HG03060 (cell line): ENCODE measurements around the gene KLK15.
"Not testable (repeated sequence)": the region's sequence is repeated elsewhere in the genome, so short reads cannot be mapped to it uniquely, and the experiment has no call there.

ENCODE experiments used
- ATAC-seq: cut with Tn5 transposase; IDR thresholded peaks from one replicate; pipeline ENCODE4 v1.9.1; 2021; ENCODE audit warnings: low read depth, moderate number of reproducible peaks; ENCODE audit not compliant: unreplicated experiment

KLK15 gene

DNA sequence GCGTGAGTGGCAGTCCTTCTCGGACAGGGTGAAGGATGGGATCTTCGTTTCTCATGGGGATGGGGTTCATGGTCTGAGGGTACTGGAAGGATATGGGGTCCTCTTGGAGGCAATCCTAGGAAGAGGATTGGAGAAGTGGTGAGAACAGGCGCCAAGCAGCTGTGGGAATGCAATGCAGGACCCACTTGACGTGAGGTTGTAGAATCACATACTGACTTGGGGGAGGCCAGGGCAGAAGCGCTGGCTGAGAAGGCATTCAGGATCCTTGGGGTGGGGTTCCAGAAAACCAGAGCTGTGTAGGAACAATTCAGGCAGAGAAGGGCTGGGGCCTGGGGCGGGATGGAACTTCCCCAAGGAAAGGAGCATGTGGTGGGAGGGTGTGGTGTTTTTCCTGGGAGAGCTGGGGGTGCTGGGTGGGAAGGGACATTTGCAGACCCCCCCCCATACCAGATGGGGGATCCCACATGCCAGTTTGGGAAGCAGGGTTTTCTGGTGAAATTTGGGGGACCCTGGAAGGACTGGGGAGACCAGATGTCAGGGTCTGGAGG lies 10.6 kb downstream of the KLK15 start:
- no peak for ATAC-seq

DNA sequence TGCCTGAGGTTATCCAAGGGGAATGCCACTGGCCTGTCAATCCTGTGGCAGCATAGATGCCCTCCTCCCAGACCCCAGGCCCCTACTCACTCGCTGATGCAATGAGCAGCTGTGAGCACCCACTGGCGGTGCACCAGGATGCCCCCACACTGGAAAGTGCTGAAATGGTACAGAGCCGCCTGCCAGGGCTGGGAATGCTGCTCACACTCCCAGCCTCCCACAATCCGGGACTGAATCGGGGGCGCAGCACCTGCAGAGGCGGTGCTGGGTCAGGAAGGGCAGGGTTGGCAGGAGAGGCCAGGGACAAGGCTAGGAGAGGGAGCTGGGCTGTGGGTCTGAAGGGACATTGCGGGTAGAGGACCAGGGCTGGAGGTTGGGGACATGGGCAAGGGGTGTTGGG lies 11.8 kb downstream of the KLK15 start:
- ATAC-seq: no peak

- ATAC-seq: no peak
Measured at GRCh38 chr19:50821248-50821612, 12.1 kb downstream of the KLK15 start.

DNA sequence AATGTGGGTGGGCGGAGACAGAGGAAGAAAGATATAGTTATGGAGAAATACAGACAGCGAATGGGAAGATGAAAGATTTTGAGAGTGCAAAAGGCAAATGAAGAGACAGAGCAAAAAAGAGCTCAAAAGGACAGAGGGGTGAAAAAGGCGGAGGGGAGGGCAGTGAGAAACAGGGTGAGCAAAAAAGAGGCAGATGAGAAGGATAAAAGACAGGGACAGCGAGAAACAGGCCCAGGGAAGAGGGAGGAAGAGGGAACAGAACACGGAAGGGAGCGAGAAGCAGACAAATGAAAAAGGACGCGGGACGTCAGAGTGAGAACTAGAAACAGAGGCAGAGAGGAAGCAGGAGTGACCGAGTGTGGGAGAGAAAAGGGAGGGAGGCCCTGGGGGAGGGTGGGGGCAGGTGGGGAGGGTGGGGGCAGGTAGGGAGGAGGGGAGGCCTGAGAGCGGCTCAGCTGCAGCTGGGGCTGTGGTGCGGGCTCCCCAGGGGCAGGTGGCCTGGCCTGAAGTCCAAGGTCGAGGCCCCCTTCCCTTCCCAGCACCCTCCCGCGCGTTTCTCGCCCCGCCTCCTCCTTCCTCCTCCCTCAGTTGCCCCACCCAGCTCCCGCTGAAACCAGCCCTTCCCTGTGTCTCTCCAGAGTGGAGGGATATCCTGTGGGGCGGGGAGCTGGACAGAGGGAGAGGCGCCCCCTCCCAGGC lies 12.7 kb downstream of the KLK15 start:
- ATAC-seq: no peak

GRCh38 chr19:50820086-50820485 lies 13.3 kb downstream of the KLK15 start:
- ATAC-seq: no peak

GRCh38 chr19:50819636-50820035 lies 13.7 kb downstream of the KLK15 start:
- ATAC-seq: no peak

- no peak for ATAC-seq
Measured at GRCh38 chr19:50818859-50819472, 14.4 kb downstream of the KLK15 start.

DNA sequence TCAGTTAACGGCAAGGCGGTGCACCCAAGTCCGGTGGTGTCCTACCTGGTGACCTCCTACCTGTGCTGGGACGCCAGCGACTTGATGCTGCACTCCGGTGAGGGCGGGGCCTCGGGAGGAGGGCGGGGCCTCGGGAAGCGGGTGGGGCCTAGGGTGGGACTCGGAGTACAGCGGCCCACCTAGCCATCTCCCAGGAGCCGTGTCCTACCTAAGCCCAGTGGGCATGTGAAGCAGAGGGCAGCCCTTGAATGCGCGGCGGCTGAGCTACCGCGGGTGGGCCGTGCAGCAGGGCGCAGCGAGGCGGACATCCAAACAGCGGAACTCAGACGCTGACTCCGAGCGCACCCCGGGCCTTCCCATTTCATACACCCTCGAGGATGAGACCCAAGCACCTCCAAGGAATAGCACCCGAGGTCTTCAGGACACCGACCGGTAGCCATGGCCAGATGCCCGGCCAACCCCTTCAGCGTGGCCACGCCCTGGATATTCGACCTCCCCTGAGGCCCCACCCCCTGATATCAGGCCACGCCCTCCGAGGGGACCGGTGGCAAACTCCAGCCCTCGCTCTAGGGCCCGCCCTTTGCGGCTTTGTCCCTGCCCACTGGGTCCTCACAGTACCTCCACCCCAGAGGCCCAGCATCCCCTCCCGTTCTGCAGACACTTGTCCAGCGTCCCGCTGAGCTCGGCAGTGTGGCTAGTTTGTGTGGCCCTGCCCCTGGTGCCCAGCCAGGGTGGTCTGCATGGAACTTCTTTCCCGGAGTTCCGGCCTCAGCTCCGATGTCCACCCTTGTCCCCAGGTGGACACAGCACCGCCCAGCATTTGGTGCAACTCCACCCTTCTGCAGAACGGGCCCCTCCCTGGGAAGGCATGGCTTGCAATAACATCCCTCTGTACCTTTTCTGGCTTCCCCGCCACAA lies 15.2 kb downstream of the KLK15 start:
- ATAC-seq: peak; percentile 32

GRCh38 chr19:50815439-50815838 lies 17.9 kb downstream of the KLK15 start:
- ATAC-seq: no peak

- ATAC-seq: no peak
Measured at GRCh38 chr19:50814883-50815282, 18.5 kb downstream of the KLK15 start.

- no peak for ATAC-seq
Measured at GRCh38 chr19:50812474-50812873, 20.9 kb downstream of the KLK15 start.

DNA sequence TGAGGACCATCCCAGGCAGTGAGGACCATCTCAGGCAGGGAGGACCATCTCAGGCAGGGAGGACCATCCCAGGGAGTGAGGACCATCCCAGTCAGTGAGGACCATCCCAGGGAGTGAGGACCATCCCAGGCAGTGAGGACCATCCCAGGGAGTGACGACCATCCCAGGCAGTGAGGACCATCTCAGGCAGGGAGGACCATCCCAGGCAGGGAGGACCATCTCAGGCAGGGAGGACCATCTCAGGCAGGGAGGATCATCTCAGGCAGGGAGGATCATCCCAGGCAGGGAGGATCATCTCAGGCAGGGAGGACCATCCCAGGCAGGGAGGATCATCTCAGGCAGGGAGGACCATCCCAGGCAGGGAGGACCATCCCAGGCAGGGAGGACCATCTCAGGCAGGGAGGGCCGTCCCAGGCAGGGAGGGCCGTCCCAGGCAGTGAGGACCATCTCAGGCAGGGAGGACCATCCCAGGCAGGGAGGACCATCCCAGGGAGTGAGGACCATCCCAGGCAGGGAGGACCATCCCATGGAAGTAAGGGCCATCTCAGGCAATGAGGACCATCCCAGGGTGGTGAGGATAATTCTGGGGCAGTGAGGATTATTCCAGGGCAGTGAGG lies 21.6 kb downstream of the KLK15 start:
- not testable (repeated sequence) for ATAC-seq

GRCh38 chr19:50808856-50809255 lies 24.5 kb downstream of the KLK15 start:
- ATAC-seq: no peak

DNA sequence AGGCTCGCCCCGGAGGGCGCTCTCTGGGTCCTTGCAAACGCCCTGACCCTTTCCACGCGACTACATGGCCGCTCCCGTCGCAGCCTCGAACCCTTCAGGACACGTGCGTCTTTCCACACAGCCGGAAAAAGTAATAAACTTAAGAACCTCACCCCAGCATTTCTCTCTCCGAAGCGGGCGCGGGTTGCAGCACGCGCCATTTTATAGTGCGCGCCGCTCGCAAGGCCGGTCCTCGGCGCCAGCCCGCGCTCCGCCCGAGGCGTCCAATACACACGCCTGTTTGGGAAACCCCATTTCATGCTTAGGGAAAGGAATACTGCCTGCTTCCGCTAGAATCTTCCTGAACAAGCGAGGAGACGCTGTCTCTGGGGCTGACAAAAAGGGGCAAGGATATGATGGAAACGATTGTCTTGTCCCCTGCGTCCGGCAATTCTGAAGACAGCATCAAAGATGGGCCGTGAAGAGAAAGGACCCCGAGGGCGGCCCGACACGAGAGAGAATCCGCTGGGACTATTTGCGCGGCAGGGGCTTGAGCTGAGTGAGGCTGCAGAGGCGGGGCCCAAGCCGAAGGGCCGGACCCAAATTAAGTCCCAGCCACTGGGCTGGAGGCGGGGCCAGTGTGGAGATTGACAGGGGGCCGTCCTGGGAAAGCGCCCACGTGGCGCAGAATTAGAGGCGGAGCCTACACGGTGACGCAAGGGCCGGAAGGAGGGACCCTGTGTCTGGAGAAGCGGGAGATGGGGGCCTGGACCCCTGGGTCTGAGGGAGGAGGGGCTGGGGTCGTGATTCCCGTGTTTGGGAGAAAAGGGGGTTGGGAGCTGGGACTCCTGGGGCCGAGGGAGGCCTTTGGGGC lies 28.7 kb downstream of the KLK15 start:
- ATAC-seq: peak; percentile 78

DNA sequence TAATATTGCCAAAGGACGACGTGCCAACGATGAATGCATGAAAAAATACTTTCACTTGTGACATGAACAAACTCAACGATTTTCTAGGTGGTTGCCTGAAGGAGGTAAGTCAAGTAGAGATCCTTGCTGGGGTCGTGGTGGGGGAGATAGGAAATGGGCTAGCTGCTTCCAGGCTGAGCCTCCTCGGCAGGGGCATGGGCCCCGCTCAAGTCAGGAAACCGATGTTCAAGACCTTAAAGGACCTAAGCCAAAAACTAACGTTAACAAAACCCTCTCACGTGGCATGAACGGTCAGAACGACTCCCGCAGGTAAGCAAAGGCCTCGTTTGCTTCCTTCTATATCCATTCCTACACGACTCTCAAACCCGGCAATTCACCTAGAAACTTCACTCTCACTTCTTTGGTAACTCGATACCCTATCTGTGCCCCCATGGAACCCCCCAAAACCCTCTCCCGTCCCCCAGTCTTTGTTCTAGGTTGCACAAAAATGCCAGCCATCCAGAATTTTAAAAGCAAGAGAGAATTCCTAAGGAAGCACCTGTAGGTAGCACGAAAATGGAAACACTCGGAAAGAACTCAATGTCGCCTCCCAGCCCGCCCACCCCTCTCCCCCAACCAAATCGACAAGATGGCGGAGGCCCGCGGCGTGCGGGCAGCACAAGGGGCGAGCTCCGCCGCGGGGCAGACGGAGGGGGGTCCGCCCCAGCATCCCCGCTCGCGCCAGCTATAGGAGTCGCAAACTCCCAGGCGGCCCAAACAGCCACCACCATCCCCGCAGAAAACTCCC lies 29.5 kb downstream of the KLK15 start:
- no peak for ATAC-seq

DNA sequence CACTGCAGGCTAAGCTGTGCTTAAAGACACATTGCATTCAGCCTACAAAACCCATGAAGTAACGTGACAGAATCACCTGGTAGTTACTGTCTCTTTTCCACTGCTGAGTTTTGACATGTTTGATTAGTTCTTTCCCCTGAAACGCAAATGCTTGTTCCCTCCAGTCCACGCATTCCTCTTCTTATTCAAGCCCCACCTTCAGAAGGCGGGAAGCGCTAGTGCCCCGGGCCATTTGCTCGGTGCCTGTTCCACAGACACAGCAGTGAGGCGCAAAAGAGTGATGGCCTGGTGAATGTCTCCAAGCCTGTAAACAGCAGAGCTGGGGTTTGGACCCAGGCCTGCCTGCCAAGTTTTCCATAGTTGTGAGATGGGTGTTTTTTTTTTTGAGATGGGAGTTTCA lies 32.3 kb downstream of the KLK15 start:
- no peak for ATAC-seq

- ATAC-seq: no peak
Measured at GRCh38 chr19:50799547-50799851, 33.9 kb downstream of the KLK15 start.

DNA sequence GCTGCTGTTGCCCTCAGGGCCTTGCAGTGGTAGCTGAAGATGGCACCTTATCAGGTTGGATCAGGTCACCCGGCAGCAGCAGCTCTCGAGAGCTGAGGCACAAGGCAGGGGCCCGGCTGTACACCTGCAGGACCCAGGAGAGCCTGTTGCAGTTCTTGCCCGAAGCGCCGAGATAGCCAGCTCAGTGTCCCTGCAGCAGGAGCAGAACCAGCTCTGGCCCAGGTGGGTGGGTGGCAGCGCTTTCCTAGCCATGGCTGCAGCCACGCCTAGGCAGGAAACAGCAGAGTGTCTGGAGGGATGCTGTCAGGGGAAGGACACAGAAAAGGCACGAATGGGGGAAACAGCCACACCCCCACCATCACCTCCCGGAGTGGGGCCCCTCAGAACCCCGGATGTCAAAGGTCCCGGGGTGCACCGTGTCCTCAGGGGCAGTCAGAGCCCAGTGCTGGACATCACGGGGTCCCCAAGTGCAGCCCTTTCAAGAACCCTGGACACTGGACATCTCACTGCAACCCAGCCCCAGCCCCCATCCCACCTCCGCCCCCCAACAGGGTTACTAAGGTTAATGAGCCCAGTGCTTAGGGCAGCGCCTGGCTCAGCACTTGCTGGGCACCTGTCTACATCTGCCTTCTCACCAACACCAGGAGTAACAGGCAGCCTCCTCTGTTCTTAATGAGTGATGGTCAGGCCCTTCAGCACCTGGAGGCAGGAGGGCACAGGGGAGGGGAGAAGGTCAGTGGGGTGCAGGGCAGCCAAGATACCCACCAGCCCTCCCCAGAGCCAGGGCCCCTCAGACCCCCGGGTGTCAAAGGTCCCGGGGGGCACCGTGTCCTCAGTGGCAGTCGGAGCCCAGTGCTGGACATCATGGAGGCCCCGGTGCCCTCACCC lies 34.5 kb downstream of the KLK15 start:
- ATAC-seq: no peak
